ENCODE results near the gene CROCC.

The CROCC gene

GRCh38 chr1:17001760-17002523 is 80.2 kb downstream of the CROCC start:
- in situ Hi-C loops (cut with MboI; ENCODE audit: low sequenced_read_pairs) = no loop called here

GRCh38 chr1:17002524-17002902 is 80.8 kb downstream of the CROCC start:
- in situ Hi-C loops (cut with MboI; ENCODE audit: low sequenced_read_pairs) = no loop called here

- in situ Hi-C loops (cut with MboI; ENCODE audit: low sequenced_read_pairs) = no loop called here
These were observed 83.0 kb downstream of the CROCC start for GRCh38 chr1:17004466-17005364.

GRCh38 chr1:17005365-17005740 is 83.6 kb downstream of the CROCC start:
- in situ Hi-C loops (cut with MboI; ENCODE audit: low sequenced_read_pairs) = no loop called here

GRCh38 chr1:17007121-17007520 is 85.4 kb downstream of the CROCC start:
- in situ Hi-C loops (cut with MboI; ENCODE audit: low sequenced_read_pairs) = no loop called here

GRCh38 chr1:17008208-17008855 is 86.6 kb downstream of the CROCC start:
- in situ Hi-C loops (cut with MboI; ENCODE audit: low sequenced_read_pairs) = no loop called here

GRCh38 chr1:17009706-17010105 is 88.0 kb downstream of the CROCC start:
- in situ Hi-C loops (cut with MboI; ENCODE audit: low sequenced_read_pairs) = no loop called here

GRCh38 chr1:17011092-17011438 is 89.3 kb downstream of the CROCC start:
- in situ Hi-C loops (cut with MboI; ENCODE audit: low sequenced_read_pairs) = no loop called here

GRCh38 chr1:17011439-17012307 is 89.9 kb downstream of the CROCC start, which contains the start of gene ATP13A2:
Gene ATP13A2 (minus strand): TSS chr1:17011928. CDS start chr1:17011738, 190 bp downstream.
- in situ Hi-C loops (cut with MboI; ENCODE audit: low sequenced_read_pairs) = no loop called here

GRCh38 chr1:17012775-17013490 is 91.2 kb downstream of the CROCC start:
- in situ Hi-C loops (cut with MboI; ENCODE audit: low sequenced_read_pairs) = no loop called here

- in situ Hi-C loops (cut with MboI; ENCODE audit: low sequenced_read_pairs) = no loop called here
These were observed 92.0 kb downstream of the CROCC start for GRCh38 chr1:17013491-17014320.

- in situ Hi-C loops (cut with MboI; ENCODE audit: low sequenced_read_pairs) = no loop called here
These were observed 93.2 kb downstream of the CROCC start for GRCh38 chr1:17014671-17015567.

- in situ Hi-C loops (cut with MboI; ENCODE audit: low sequenced_read_pairs) = no loop called here
These were observed 94.6 kb downstream of the CROCC start for GRCh38 chr1:17016317-17016661.

- in situ Hi-C loops (cut with MboI; ENCODE audit: low sequenced_read_pairs) = no loop called here
These were observed 95.7 kb downstream of the CROCC start for GRCh38 chr1:17017435-17017834.

GRCh38 chr1:17018849-17019248 is 97.1 kb downstream of the CROCC start:
- in situ Hi-C loops (cut with MboI; ENCODE audit: low sequenced_read_pairs) = no loop called here

- in situ Hi-C loops (cut with MboI; ENCODE audit: low sequenced_read_pairs) = no loop called here
These were observed 98.8 kb downstream of the CROCC start for GRCh38 chr1:17020502-17020901.

GRCh38 chr1:17021896-17022295 is 100.2 kb downstream of the CROCC start:
- in situ Hi-C loops (cut with MboI; ENCODE audit: low sequenced_read_pairs) = no loop called here

All from HL-60/S4 (cell line).